Karpas-422 (cell line): ENCODE results near the gene CR1. TPM values are rescaled to one million over a fixed set of nuclear protein-coding genes. Genes with fewer than 3 reads are reported as not detected.

Source experiments
- DNase-seq: peaks from one replicate; pipeline ENCODE4 v3.0.0-alpha.2; 2015
- H2AFZ ChIP-seq: fragments of 200-600 bp; sonication (generic); 2 replicates; pipeline ENCODE4 v1.6.1; 2014; ENCODE audit warnings: antibody characterized with exemption, low read length, mixed read lengths
- H3K27ac ChIP-seq: fragments of 200-600 bp; sonication (generic); 2 replicates; pipeline ENCODE4 v1.5.1; 2014; ENCODE audit warnings: mild to moderate bottlenecking, low read length, moderate library complexity
- H3K27me3 ChIP-seq: fragments of 200-600 bp; sonication (generic); 2 replicates; pipeline ENCODE4 v1.6.1; 2014; ENCODE audit warnings: low read length, mixed read lengths
- H3K36me3 ChIP-seq: fragments of 200-600 bp; sonication (generic); 2 replicates; pipeline ENCODE4 v1.6.1; 2014; ENCODE audit warnings: low read length, mixed read lengths; ENCODE audit not compliant: insufficient read depth
- H3K4me1 ChIP-seq: fragments of 200-600 bp; sonication (generic); 2 replicates; pipeline ENCODE4 v1.6.1; 2014; ENCODE audit warnings: mild to moderate bottlenecking, low read length, mixed read lengths
- H3K4me2 ChIP-seq: fragments of 200-600 bp; sonication (generic); 2 replicates; pipeline ENCODE4 v1.6.1; 2014; ENCODE audit warnings: low read length, low read depth, mild to moderate bottlenecking; ENCODE audit not compliant: poor library complexity, severe bottlenecking
- H3K4me3 ChIP-seq: fragments of 200-600 bp; sonication (generic); 2 replicates; pipeline ENCODE4 v1.5.1; 2014; ENCODE audit warnings: mild to moderate bottlenecking, antibody characterized with exemption, low read length, mixed read lengths
- H3K79me2 ChIP-seq: fragments of 200-600 bp; sonication (generic); 2 replicates; pipeline ENCODE4 v1.6.1; 2014; ENCODE audit warnings: mild to moderate bottlenecking, low read length, mixed read lengths
- H3K9ac ChIP-seq: fragments of 200-600 bp; sonication (generic); 2 replicates; pipeline ENCODE4 v1.6.0; 2014; ENCODE audit warnings: low read length
- H3K9me2 ChIP-seq: fragments of 200-600 bp; sonication (generic), shearing (Covaris generic); replicated peaks from 2 replicates; pipeline ENCODE4 v1.6.0; 2014; ENCODE audit warnings: mild to moderate bottlenecking, low read length, moderate library complexity; ENCODE audit not compliant: insufficient read depth
- H3K9me3 ChIP-seq: fragments of 300-700, 200-600 bp; sonication (generic); 2 replicates; pipeline ENCODE4 v1.6.1; 2014; ENCODE audit warnings: low read length, mixed read lengths
- H4K20me1 ChIP-seq: fragments of 200-600 bp; sonication (generic); 2 replicates; pipeline ENCODE4 v1.6.1; 2014; ENCODE audit warnings: mild to moderate bottlenecking, antibody characterized with exemption, low read length, low read depth; ENCODE audit not compliant: insufficient read depth
- total RNA-seq: library from RNA; depleted of rRNA; stranded (reverse); fragments of >200 nt; shearing (Covaris generic); gene quantifications from 2 replicates; pipeline ENCODE4 v1.2.3, GENCODE V29; 2014; ENCODE audit warnings: low replicate concordance

Gene CR1
- total RNA-seq, 1 experiment from 2014 or later, result not detected

- Histone ChIP-seq H3K9ac (no peak overlapping the region), H3K27ac (no peak overlapping the region), H3K4me1 (no peaks in the 10 kb centered on the region), H3K27me3 (no peaks in the 10 kb centered on the region), H3K4me2 (no peak overlapping the region), H3K36me3 (no peaks in the 10 kb centered on the region), H2AFZ (no peak overlapping the region), H4K20me1 (no peaks in the 10 kb centered on the region), H3K9me3 (no peaks in the 10 kb centered on the region), H3K4me3 (no peak overlapping the region), H3K79me2 (no peaks in the 10 kb centered on the region), H3K9me2 (no peaks in the 10 kb centered on the region)
- DNase-seq, result no peak
These were observed 33.4 kb upstream of the CR1 start for GRCh38 chr1:207462535-207462934.

- Histone ChIP-seq H3K4me1 (no peaks in the 10 kb centered on the region), H3K9ac (no peak overlapping the region), H3K4me2 (no peak overlapping the region), H3K4me3 (no peak overlapping the region), H3K9me2 (no peaks in the 10 kb centered on the region), H3K27me3 (no peaks in the 10 kb centered on the region), H3K9me3 (no peaks in the 10 kb centered on the region), H3K79me2 (no peaks in the 10 kb centered on the region), H3K36me3 (no peaks in the 10 kb centered on the region), H4K20me1 (no peaks in the 10 kb centered on the region), H3K27ac (no peak overlapping the region), H2AFZ (no peak overlapping the region)
- no peak for DNase-seq
These were observed 32.9 kb upstream of the CR1 start for GRCh38 chr1:207463021-207463420.

- Histone ChIP-seq H3K27me3 (no peaks in the 10 kb centered on the region), H2AFZ (no peak overlapping the region), H3K9me2 (no peaks in the 10 kb centered on the region), H4K20me1 (no peaks in the 10 kb centered on the region), H3K9me3 (no peaks in the 10 kb centered on the region), H3K4me3 (no peak overlapping the region), H3K79me2 (no peaks in the 10 kb centered on the region), H3K4me1 (no peaks in the 10 kb centered on the region), H3K4me2 (no peak overlapping the region), H3K9ac (no peak overlapping the region), H3K27ac (no peak overlapping the region), H3K36me3 (no peaks in the 10 kb centered on the region)
- DNase-seq, result no peak
These were observed 32.4 kb upstream of the CR1 start for GRCh38 chr1:207463571-207463970.

GRCh38 chr1:207470927-207471326, 25.0 kb upstream of the CR1 start:
- no peaks in the 10 kb centered on the region for H3K4me1 ChIP-seq

GRCh38 chr1:207474210-207474609, 21.7 kb upstream of the CR1 start:
- no peak for DNase-seq
- no peak overlapping the region for H3K27ac ChIP-seq
- no peak overlapping the region for H2AFZ ChIP-seq
- no peaks in the 10 kb centered on the region for H3K36me3 ChIP-seq
- no peaks in the 10 kb centered on the region for H3K4me1 ChIP-seq
- H3K9ac ChIP-seq, result no peak overlapping the region
- no peaks in the 10 kb centered on the region for H4K20me1 ChIP-seq
- H3K9me3 ChIP-seq, result no peaks in the 10 kb centered on the region
- H3K79me2 ChIP-seq, result no peaks in the 10 kb centered on the region
- no peaks in the 10 kb centered on the region for H3K27me3 ChIP-seq
- H3K4me3 ChIP-seq, result no peak overlapping the region
- H3K4me2 ChIP-seq, result no peak overlapping the region
- no peaks in the 10 kb centered on the region for H3K9me2 ChIP-seq

More at GRCh38 chr1:207470927-207471326, 25.0 kb upstream of the CR1 start:
- Histone ChIP-seq H3K27me3 (no peaks in the 10 kb centered on the region), H4K20me1 (no peaks in the 10 kb centered on the region), H2AFZ (no peak overlapping the region), H3K27ac (no peak overlapping the region), H3K4me3 (no peak overlapping the region), H3K9me3 (no peaks in the 10 kb centered on the region), H3K79me2 (no peaks in the 10 kb centered on the region), H3K4me2 (no peak overlapping the region), H3K36me3 (no peaks in the 10 kb centered on the region), H3K9ac (no peak overlapping the region), H3K9me2 (no peaks in the 10 kb centered on the region)
- no peak for DNase-seq

- H3K4me3 ChIP-seq, result no peak overlapping the region
- no peak overlapping the region for H3K4me2 ChIP-seq
- no peak overlapping the region for H2AFZ ChIP-seq
- H3K9me3 ChIP-seq, result no peaks in the 10 kb centered on the region
- H3K4me1 ChIP-seq, result no peaks in the 10 kb centered on the region
- H3K27me3 ChIP-seq, result no peaks in the 10 kb centered on the region
- H3K79me2 ChIP-seq, result no peaks in the 10 kb centered on the region
- no peaks in the 10 kb centered on the region for H4K20me1 ChIP-seq
- no peaks in the 10 kb centered on the region for H3K36me3 ChIP-seq
- DNase-seq, result no peak
- H3K27ac ChIP-seq, result no peak overlapping the region
- H3K9ac ChIP-seq, result no peak overlapping the region
- no peaks in the 10 kb centered on the region for H3K9me2 ChIP-seq
These were observed 9.8 kb upstream of the CR1 start for GRCh38 chr1:207486198-207486597.

GRCh38 chr1:207487636-207488035, 8.3 kb upstream of the CR1 start:
- H3K4me3 ChIP-seq, result no peak overlapping the region
- H3K4me1 ChIP-seq, result no peaks in the 10 kb centered on the region
- no peak overlapping the region for H3K27ac ChIP-seq
- DNase-seq, result no peak
- H3K9ac ChIP-seq, result no peak overlapping the region
- H2AFZ ChIP-seq, result no peak overlapping the region
- H3K9me2 ChIP-seq, result no peaks in the 10 kb centered on the region
- no peaks in the 10 kb centered on the region for H3K27me3 ChIP-seq
- no peaks in the 10 kb centered on the region for H3K9me3 ChIP-seq
- H3K79me2 ChIP-seq, result no peaks in the 10 kb centered on the region
- H3K4me2 ChIP-seq, result no peak overlapping the region
- no peaks in the 10 kb centered on the region for H3K36me3 ChIP-seq
- no peaks in the 10 kb centered on the region for H4K20me1 ChIP-seq

GRCh38 chr1:207493212-207493611, 2.7 kb upstream of the CR1 start:
- Histone ChIP-seq H3K4me3 (no peak overlapping the region), H3K27me3 (no peaks in the 10 kb centered on the region), H3K9me2 (no peaks in the 10 kb centered on the region), H3K4me2 (no peak overlapping the region), H3K36me3 (no peaks in the 10 kb centered on the region), H3K27ac (no peak overlapping the region), H4K20me1 (no peaks in the 10 kb centered on the region), H2AFZ (no peak overlapping the region), H3K79me2 (no peaks in the 10 kb centered on the region), H3K4me1 (no peaks in the 10 kb centered on the region), H3K9me3 (no peaks in the 10 kb centered on the region), H3K9ac (no peak overlapping the region)
- DNase-seq, result no peak

GRCh38 chr1:207494171-207494570, 1.8 kb upstream of the CR1 start:
- Histone ChIP-seq H3K27me3 (no peaks in the 10 kb centered on the region), H3K4me2 (no peak overlapping the region), H3K9ac (no peak overlapping the region), H3K79me2 (no peaks in the 10 kb centered on the region), H3K9me3 (no peaks in the 10 kb centered on the region), H3K4me1 (no peaks in the 10 kb centered on the region), H3K9me2 (no peaks in the 10 kb centered on the region), H4K20me1 (no peaks in the 10 kb centered on the region), H2AFZ (no peak overlapping the region), H3K4me3 (no peak overlapping the region), H3K36me3 (no peaks in the 10 kb centered on the region), H3K27ac (no peak overlapping the region)
- DNase-seq, result no peak
